Stimulated activated CD4-positive, alpha-beta T cell treated with anti-CD3 and anti-CD28 coated beads, Interleukin-1b, Interleukin-23, amount 100 ng/mL, for 1 hour (primary cell): ENCODE data around the gene RUNX1.

Experiments
- DNase-seq, 2 donors: peaks; one replicate each; pipeline ENCODE4 v3.0.0-alpha.2; 2020; ENCODE audit warnings: low read depth in 2 of 2

RUNX1 gene

GRCh38 chr21:34880401-34880800 lies 168.7 kb downstream of the RUNX1 start:
- no peak for DNase-seq

GRCh38 chr21:34878940-34879339 lies 170.2 kb downstream of the RUNX1 start:
- DNase-seq: no peak

- DNase-seq: no peak
These were observed 170.6 kb downstream of the RUNX1 start for GRCh38 chr21:34878501-34878900.

- DNase-seq: no peak
These were observed 171.5 kb downstream of the RUNX1 start for GRCh38 chr21:34877485-34878128.

- DNase-seq: no peak
These were observed 173.3 kb downstream of the RUNX1 start for GRCh38 chr21:34875830-34876229.

- no peak for DNase-seq
These were observed 174.2 kb downstream of the RUNX1 start for GRCh38 chr21:34874684-34875513.

- DNase-seq: no peak
These were observed 177.8 kb downstream of the RUNX1 start for GRCh38 chr21:34871026-34871908.

GRCh38 chr21:34870246-34870645 lies 178.9 kb downstream of the RUNX1 start:
- no peak for DNase-seq

GRCh38 chr21:34869545-34869944 lies 179.6 kb downstream of the RUNX1 start:
- DNase-seq: no peak

- DNase-seq: no peak
These were observed 181.3 kb downstream of the RUNX1 start for GRCh38 chr21:34867785-34868184.

- DNase-seq: no peak
These were observed 183.5 kb downstream of the RUNX1 start for GRCh38 chr21:34865400-34866241.

GRCh38 chr21:34864370-34865149 lies 184.5 kb downstream of the RUNX1 start:
- no peak for DNase-seq

GRCh38 chr21:34862951-34863350 lies 186.2 kb downstream of the RUNX1 start:
- DNase-seq: no peak

GRCh38 chr21:34861258-34861657 lies 187.8 kb downstream of the RUNX1 start:
- no peak for DNase-seq

- DNase-seq: no peak
These were observed 189.0 kb downstream of the RUNX1 start for GRCh38 chr21:34859976-34860653.

GRCh38 chr21:34858559-34858958 lies 190.5 kb downstream of the RUNX1 start:
- DNase-seq: no peak

- no peak for DNase-seq
These were observed 191.2 kb downstream of the RUNX1 start for GRCh38 chr21:34857874-34858273.

- no peak for DNase-seq
These were observed 191.9 kb downstream of the RUNX1 start for GRCh38 chr21:34857122-34857713.

GRCh38 chr21:34852448-34852847 lies 196.7 kb downstream of the RUNX1 start:
- DNase-seq: no peak
